Astrocyte (in vitro differentiated cells and primary cell): ENCODE measurements around the gene CHSY1. TPM values are rescaled to one million over a fixed set of nuclear protein-coding genes. Genes with fewer than 3 reads are reported as not detected.

ENCODE experiments used
- DNase-seq: peaks from one replicate; pipeline ENCODE4 v3.0.0-alpha.2; 2010; ENCODE audit warnings: low read depth
- FAIRE-seq: peaks from 2 replicates; lab custom pipeline; 2011; peaks lifted over from hg19 to GRCh38; lab: Jason Lieb, UNC
- H2AFZ ChIP-seq: 2 replicates; pipeline ENCODE4 v1.6.0; 2012; ENCODE audit warnings: low read depth, low read length, inconsistent platforms
- H3K27ac ChIP-seq: 2 replicates; pipeline ENCODE4 v1.5.1; 2011; ENCODE audit warnings: low read depth, low read length, inconsistent platforms
- H3K27me3 ChIP-seq: 2 replicates; pipeline ENCODE4 v1.6.0; 2011; ENCODE audit warnings: low read length, inconsistent platforms; ENCODE audit not compliant: insufficient read depth
- H3K36me3 ChIP-seq: 2 replicates; pipeline ENCODE4 v1.5.1; 2011; ENCODE audit warnings: low read length, inconsistent platforms; ENCODE audit not compliant: insufficient read depth
- H3K4me1 ChIP-seq: 2 replicates; pipeline ENCODE4 v1.5.1; 2011; ENCODE audit warnings: low read length, inconsistent platforms; ENCODE audit not compliant: insufficient read depth
- H3K4me2 ChIP-seq: 2 replicates; pipeline ENCODE4 v1.6.0; 2012; ENCODE audit warnings: low read length, inconsistent platforms
- H3K4me3 ChIP-seq: 2 replicates; pipeline ENCODE4 v1.5.1; 2011; ENCODE audit warnings: low read depth, mild to moderate bottlenecking, low read length, inconsistent platforms; ENCODE audit not compliant: insufficient read depth
- H3K79me2 ChIP-seq: 2 replicates; pipeline ENCODE4 v1.6.0; 2012; ENCODE audit warnings: mild to moderate bottlenecking, low read length, inconsistent platforms; ENCODE audit not compliant: insufficient read depth
- H3K9ac ChIP-seq: 2 replicates; pipeline ENCODE4 v1.6.0; 2012; ENCODE audit warnings: mild to moderate bottlenecking, low read length, inconsistent platforms
- H3K9me3 ChIP-seq: 2 replicates; pipeline ENCODE4 v1.5.1; 2012; ENCODE audit warnings: low read depth, mild to moderate bottlenecking, low read length, inconsistent platforms; ENCODE audit not compliant: insufficient read depth
- H4K20me1 ChIP-seq: 2 replicates; pipeline ENCODE4 v1.6.0; 2012; ENCODE audit warnings: low read length, inconsistent platforms; ENCODE audit not compliant: insufficient read depth
- H3K27ac Mint-ChIP-seq: one replicate; pipeline ENCODE4 v1.8.0; 2021; ENCODE audit warnings: mild to moderate bottlenecking, mixed read lengths; ENCODE audit not compliant: unreplicated experiment
- H3K27me3 Mint-ChIP-seq: one replicate; pipeline ENCODE4 v1.8.0; 2021; ENCODE audit warnings: low read depth, mixed read lengths; ENCODE audit not compliant: unreplicated experiment
- H3K36me3 Mint-ChIP-seq: one replicate; pipeline ENCODE4 v1.8.0; 2021; ENCODE audit warnings: low read depth, mixed read lengths; ENCODE audit not compliant: unreplicated experiment
- H3K4me1 Mint-ChIP-seq: one replicate; pipeline ENCODE4 v1.8.0; 2021; ENCODE audit warnings: low read depth, mixed read lengths; ENCODE audit not compliant: unreplicated experiment
- H3K4me3 Mint-ChIP-seq: one replicate; pipeline ENCODE4 v1.8.0; 2021; ENCODE audit warnings: mild to moderate bottlenecking, moderate library complexity, mixed read lengths; ENCODE audit not compliant: unreplicated experiment
- H3K9me3 Mint-ChIP-seq: one replicate; pipeline ENCODE4 v1.8.0; 2021; ENCODE audit warnings: mild to moderate bottlenecking, mixed read lengths; ENCODE audit not compliant: unreplicated experiment
- EZH2 ChIP-seq: IDR thresholded peaks from 2 replicates; pipeline ENCODE4 v1.6.1; 2012; ENCODE audit warnings: mild to moderate bottlenecking, low read length, inconsistent platforms; ENCODE audit not compliant: insufficient read depth
- total RNA-seq: library from RNA; stranded (reverse); gene quantifications from 2 replicates; pipeline ENCODE4 v1.2.1, GENCODE V29; 2021
- TF ChIP-seq, protein P1 (sequence below): IDR thresholded peaks from 2 replicates; pipeline ENCODE4 v1.5.1; 2011; ENCODE audit warnings: low read depth, mild to moderate bottlenecking, inconsistent platforms, low read length, moderate library complexity; ENCODE audit not compliant: insufficient read depth

Gene CHSY1
- total RNA-seq, 1 donor from 2014 or later: 42.2 TPM

DNA sequence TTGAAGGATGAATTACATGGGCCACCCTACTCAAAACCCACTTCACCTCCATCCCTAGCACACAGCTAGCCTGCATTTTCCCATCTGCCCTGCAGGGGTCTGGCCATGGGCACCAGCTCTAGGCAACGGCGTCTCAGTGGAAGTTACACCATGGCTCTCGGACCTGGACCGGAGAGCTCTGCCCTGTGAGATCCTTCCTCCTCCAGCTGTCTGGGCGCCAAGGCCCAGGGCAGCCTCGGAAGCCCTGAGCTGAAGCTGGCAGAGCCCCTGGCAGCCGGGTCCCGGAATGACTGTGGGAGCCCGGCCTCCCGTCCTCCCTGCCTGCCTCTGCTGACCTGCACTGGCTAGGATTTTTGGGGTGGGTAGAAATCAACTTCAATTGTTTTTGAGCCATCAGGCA is 98.9 kb downstream of the CHSY1 start:
- Histone ChIP-seq H3K36me3 (no peaks in the 10 kb centered on the region), H3K9ac (no peak overlapping the region), H4K20me1 (no peaks in the 10 kb centered on the region), H3K4me1 (peaks cover 5% of the 10 kb centered on the region), H3K27ac (no peak overlapping the region), H2AFZ (no peak overlapping the region), H3K4me2 (no peak overlapping the region), H3K4me3 (no peak overlapping the region), H3K27me3 (no peaks in the 10 kb centered on the region), H3K9me3 (no peaks in the 10 kb centered on the region), H3K79me2 (no peaks in the 10 kb centered on the region)
- TF ChIP-seq, protein P1, sequence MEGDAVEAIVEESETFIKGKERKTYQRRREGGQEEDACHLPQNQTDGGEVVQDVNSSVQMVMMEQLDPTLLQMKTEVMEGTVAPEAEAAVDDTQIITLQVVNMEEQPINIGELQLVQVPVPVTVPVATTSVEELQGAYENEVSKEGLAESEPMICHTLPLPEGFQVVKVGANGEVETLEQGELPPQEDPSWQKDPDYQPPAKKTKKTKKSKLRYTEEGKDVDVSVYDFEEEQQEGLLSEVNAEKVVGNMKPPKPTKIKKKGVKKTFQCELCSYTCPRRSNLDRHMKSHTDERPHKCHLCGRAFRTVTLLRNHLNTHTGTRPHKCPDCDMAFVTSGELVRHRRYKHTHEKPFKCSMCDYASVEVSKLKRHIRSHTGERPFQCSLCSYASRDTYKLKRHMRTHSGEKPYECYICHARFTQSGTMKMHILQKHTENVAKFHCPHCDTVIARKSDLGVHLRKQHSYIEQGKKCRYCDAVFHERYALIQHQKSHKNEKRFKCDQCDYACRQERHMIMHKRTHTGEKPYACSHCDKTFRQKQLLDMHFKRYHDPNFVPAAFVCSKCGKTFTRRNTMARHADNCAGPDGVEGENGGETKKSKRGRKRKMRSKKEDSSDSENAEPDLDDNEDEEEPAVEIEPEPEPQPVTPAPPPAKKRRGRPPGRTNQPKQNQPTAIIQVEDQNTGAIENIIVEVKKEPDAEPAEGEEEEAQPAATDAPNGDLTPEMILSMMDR: peak; percentile 25
- TF ChIP-seq EZH2: no peak
- Mint-ChIP-seq H3K4me3 (no peak overlapping the region), H3K9me3 (no peaks in the 10 kb centered on the region), H3K27me3 (peaks cover 4% of the 10 kb centered on the region), H3K27ac (no peak overlapping the region), H3K36me3 (no peaks in the 10 kb centered on the region), H3K4me1 (peaks cover 2% of the 10 kb centered on the region)
- DNase-seq (no peak), FAIRE-seq (no peak)

DNA sequence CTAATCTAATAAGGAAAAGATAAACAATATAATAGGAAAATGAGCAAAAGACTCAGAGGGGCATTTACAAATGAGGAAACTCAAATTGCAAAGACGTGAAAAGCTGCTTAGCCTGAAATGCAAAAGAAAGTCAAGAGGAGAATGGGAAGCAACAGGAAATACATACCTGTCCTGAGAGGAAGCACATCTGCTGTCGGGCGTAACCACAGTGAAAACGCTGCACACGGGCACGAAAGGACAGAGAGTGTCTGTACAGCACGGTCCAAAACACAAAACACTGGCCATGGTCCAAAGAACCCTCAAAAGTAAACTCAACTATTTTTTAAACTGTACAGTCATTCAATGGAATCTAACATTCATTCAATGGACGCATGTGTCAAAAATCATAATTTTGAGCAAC is 100.6 kb downstream of the CHSY1 start:
- Histone ChIP-seq H3K9ac (no peak overlapping the region), H3K4me2 (no peak overlapping the region), H3K4me1 (peaks cover 5% of the 10 kb centered on the region), H3K27me3 (no peaks in the 10 kb centered on the region), H3K36me3 (no peaks in the 10 kb centered on the region), H2AFZ (no peak overlapping the region), H3K9me3 (no peaks in the 10 kb centered on the region), H3K4me3 (no peak overlapping the region), H3K79me2 (no peaks in the 10 kb centered on the region), H4K20me1 (no peaks in the 10 kb centered on the region), H3K27ac (no peak overlapping the region)
- peaks cover 2% of the 10 kb centered on the region for H3K4me1 Mint-ChIP-seq
- FAIRE-seq (no peak), DNase-seq (no peak)
- peaks cover 6% of the 10 kb centered on the region for H3K27me3 Mint-ChIP-seq
- H3K27ac Mint-ChIP-seq: no peak overlapping the region
- TF ChIP-seq, protein P1: no peak
- TF ChIP-seq EZH2: no peak
- H3K36me3 Mint-ChIP-seq: no peaks in the 10 kb centered on the region
- no peak overlapping the region for H3K4me3 Mint-ChIP-seq
- H3K9me3 Mint-ChIP-seq: no peaks in the 10 kb centered on the region

DNA sequence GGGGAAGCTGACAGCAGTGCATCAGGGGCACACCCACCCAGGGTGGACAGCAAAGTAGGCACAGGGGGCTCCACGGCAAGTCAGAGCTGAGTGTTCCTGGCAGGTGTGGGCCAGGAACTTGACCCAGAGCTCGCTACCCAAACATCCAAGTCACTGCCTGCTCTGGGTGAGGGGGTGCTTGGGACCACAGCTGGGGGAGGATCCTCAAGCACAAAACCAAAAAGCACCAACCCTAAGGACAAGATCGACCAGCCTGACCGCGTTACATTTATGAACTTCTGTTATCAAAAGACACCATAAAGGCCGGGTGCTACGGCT is 101.2 kb downstream of the CHSY1 start:
- H3K4me2 ChIP-seq: no peak overlapping the region
- no peaks in the 10 kb centered on the region for H3K36me3 Mint-ChIP-seq
- peaks cover 7% of the 10 kb centered on the region for H3K4me1 ChIP-seq
- FAIRE-seq (no peak), DNase-seq (no peak)
- no peaks in the 10 kb centered on the region for H3K9me3 Mint-ChIP-seq
- no peaks in the 10 kb centered on the region for H4K20me1 ChIP-seq
- no peaks in the 10 kb centered on the region for H3K36me3 ChIP-seq
- peaks cover 2% of the 10 kb centered on the region for H3K4me1 Mint-ChIP-seq
- peaks cover 6% of the 10 kb centered on the region for H3K27me3 Mint-ChIP-seq
- no peak overlapping the region for H3K27ac Mint-ChIP-seq
- H3K9me3 ChIP-seq: no peaks in the 10 kb centered on the region
- no peak overlapping the region for H3K4me3 Mint-ChIP-seq
- H3K79me2 ChIP-seq: no peaks in the 10 kb centered on the region
- H3K4me3 ChIP-seq: no peak overlapping the region
- H3K27me3 ChIP-seq: no peaks in the 10 kb centered on the region
- H2AFZ ChIP-seq: no peak overlapping the region
- no peak overlapping the region for H3K27ac ChIP-seq
- TF ChIP-seq, protein P1: no peak
- no peak for TF ChIP-seq EZH2
- H3K9ac ChIP-seq: no peak overlapping the region
